ENCODE results near the gene RNF152. TPM values are rescaled to one million over a fixed set of nuclear protein-coding genes. Genes with fewer than 3 reads are reported as not detected.

RNF152 gene
- total RNA-seq, 1 experiment from 2014 or later: 2.3 TPM

DNA sequence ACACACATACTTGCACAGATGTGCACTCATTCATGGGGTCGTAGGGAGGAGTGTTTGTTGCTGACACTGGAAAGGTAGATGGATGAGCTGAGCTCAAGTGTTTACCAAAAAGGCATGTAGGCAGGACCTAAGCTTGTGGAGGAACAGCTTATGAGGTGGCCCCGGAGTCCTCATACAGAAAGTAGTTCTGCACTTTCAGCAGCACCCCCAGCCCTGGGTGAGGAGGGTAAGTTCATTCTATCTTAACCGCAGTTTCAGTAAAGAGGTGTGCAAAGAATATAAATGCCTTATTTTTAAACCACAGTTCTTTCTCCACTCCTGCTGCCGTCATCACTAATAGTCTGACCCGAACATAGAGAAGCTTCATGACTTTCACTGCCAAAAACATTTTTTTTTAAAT lies 31.7 kb upstream of the RNF152 start:
- Histone ChIP-seq H2BK20ac (ENCODE audit: low read depth, low read length, poor library complexity, severe bottlenecking) (no peak overlapping the region), H3K23me2 (ENCODE audit: insufficient read length, low read depth, low read length, poor library complexity, severe bottlenecking) (no peaks in the 10 kb centered on the region), H3K18ac (ENCODE audit: insufficient read length, low read depth, low read length) (no peak overlapping the region), H3K9me3 (ENCODE audit: control insufficient read depth, low read depth, low read length) (no peaks in the 10 kb centered on the region), H3K9ac (ENCODE audit: extremely low read depth, insufficient read length, low read length) (no peak overlapping the region), H4K5ac (ENCODE audit: insufficient read length, low read depth, low read length) (no peak overlapping the region), H2BK15ac (ENCODE audit: low read depth, low read length) (no peak overlapping the region), H3K23ac (ENCODE audit: insufficient read length, low read depth, low read length) (no peak overlapping the region), H3K27ac (ENCODE audit: insufficient read length, low read depth, low read length) (no peak overlapping the region), H2BK12ac (ENCODE audit: insufficient read length, low read depth, low read length) (no peak overlapping the region), H3K56ac (ENCODE audit: insufficient read length, low read depth, low read length) (no peak overlapping the region), H3K27me3 (ENCODE audit: insufficient read depth, low read length) (no peaks in the 10 kb centered on the region), H3K4me2 (ENCODE audit: insufficient read depth, insufficient read length, low read length) (no peak overlapping the region), H3T11ph (ENCODE audit: low read length) (no peak overlapping the region), H4K8ac (replicated peaks; ENCODE audit: insufficient read length, low read depth, low read length) (no peak overlapping the region), H3K14ac (ENCODE audit: insufficient read depth, low read length) (no peak overlapping the region), H2BK5ac (ENCODE audit: insufficient read length, low read length) (no peak overlapping the region), H2AK5ac (ENCODE audit: insufficient read length, low read length) (no peak overlapping the region), H3K4ac (ENCODE audit: low read depth, low read length) (no peak overlapping the region), H4K91ac (ENCODE audit: insufficient read length, low read depth, low read length) (no peak overlapping the region), H2AFZ (ENCODE audit: low read length) (no peak overlapping the region), H4K20me1 (ENCODE audit: control insufficient read depth, insufficient read depth, insufficient read length) (no peaks in the 10 kb centered on the region), H3K79me1 (ENCODE audit: insufficient read depth, low read depth, low read length, poor library complexity, severe bottlenecking) (no peaks in the 10 kb centered on the region), H2BK120ac (ENCODE audit: low read depth, low read length, poor library complexity, severe bottlenecking) (no peak overlapping the region), H3K4me1 (ENCODE audit: insufficient read depth, low read length) (no peaks in the 10 kb centered on the region), H3K79me2 (ENCODE audit: insufficient read depth, low read length) (no peaks in the 10 kb centered on the region)
- TF ChIP-seq, protein P1, sequence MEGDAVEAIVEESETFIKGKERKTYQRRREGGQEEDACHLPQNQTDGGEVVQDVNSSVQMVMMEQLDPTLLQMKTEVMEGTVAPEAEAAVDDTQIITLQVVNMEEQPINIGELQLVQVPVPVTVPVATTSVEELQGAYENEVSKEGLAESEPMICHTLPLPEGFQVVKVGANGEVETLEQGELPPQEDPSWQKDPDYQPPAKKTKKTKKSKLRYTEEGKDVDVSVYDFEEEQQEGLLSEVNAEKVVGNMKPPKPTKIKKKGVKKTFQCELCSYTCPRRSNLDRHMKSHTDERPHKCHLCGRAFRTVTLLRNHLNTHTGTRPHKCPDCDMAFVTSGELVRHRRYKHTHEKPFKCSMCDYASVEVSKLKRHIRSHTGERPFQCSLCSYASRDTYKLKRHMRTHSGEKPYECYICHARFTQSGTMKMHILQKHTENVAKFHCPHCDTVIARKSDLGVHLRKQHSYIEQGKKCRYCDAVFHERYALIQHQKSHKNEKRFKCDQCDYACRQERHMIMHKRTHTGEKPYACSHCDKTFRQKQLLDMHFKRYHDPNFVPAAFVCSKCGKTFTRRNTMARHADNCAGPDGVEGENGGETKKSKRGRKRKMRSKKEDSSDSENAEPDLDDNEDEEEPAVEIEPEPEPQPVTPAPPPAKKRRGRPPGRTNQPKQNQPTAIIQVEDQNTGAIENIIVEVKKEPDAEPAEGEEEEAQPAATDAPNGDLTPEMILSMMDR (conservative IDR thresholded peaks at IDR 0.05): no peak
- DNase-seq: no peak
- Mint-ChIP-seq H3K4me1 (peaks cover under 1 to 7% of the 10 kb centered on the region in 2 experiments), H3K4me3 (no peak overlapping the region), H3K27ac (no peak overlapping the region), H3K27me3 (ENCODE audit: low read depth) (no peaks in the 10 kb centered on the region; the same call in 1 of the 2 replicates), H3K36me3 (ENCODE audit: insufficient read depth in 1 of 3, low read depth in 3 of 3) (peaks cover 0 to 5% (median 2%) of the 10 kb centered on the region in 3 experiments; a peak in 4 of 7 replicates), H3K9me3 (peaks cover 0 to 8% of the 10 kb centered on the region in 2 experiments; a peak in 4 of 5 replicates)
- no CpG with 5 or more reads among the region's 5 CpGs for WGBS (ENCODE audit: extremely low coverage, insufficient read length, low lambda C conversion rate)
